ENCODE measurements around the gene CRYBB1. TPM values are rescaled to one million over a fixed set of nuclear protein-coding genes. Genes with fewer than 3 reads are reported as not detected.

Gene CRYBB1
- total RNA-seq, 4 donors from 2014 or later: not detected

DNA sequence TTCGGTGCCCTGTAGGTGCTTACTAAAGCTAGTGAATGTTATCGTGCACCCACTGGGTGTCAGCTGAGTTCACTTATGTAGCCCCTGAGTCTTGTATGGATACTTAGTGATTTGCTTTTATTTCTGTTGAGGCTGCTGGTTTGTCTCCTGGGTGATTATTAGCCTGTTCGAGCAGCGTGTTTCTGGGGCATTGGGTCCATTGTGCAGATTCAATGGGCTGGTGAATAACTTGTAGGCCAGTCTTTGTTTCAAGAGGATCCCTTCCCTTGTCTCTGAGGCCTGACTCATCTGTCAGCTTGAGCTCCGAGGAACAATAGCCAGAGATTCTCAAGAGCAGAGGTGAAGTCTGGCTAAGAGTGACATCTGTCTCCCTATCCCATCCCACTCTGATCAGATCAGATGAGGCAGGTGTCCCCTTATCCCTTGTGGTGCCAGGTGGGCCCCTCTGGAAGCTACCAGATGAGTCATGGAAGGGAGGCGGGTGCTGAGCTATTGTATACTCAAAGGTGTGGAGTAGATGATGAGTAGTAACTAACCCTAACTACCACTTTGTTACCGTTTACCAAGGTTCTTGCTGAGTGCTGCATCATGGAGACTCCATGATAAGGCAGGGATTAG lies 43.2 kb upstream of the CRYBB1 start:
- Histone ChIP-seq H3K27ac (no peak overlapping the region), H3K36me3 (no peaks in the 10 kb centered on the region), H3K4me1 (peaks cover 25% of the 10 kb centered on the region), H3K9me3 (no peaks in the 10 kb centered on the region), H3K4me3 (no peak overlapping the region), H3K27me3 (peaks cover 36% of the 10 kb centered on the region)
- WGBS: 89% methylated on average over 7 of the region's 7 CpGs
- no peak for DNase-seq (ENCODE audit: low spot score in 2 of 2)
- TF ChIP-seq POLR2A (IDR thresholded peaks at IDR 0.05) (no peak), EP300 (IDR thresholded peaks at IDR 0.05) (no peak), POLR2AphosphoS5 (IDR thresholded peaks at IDR 0.05) (no peak)
- TF ChIP-seq, protein P1, sequence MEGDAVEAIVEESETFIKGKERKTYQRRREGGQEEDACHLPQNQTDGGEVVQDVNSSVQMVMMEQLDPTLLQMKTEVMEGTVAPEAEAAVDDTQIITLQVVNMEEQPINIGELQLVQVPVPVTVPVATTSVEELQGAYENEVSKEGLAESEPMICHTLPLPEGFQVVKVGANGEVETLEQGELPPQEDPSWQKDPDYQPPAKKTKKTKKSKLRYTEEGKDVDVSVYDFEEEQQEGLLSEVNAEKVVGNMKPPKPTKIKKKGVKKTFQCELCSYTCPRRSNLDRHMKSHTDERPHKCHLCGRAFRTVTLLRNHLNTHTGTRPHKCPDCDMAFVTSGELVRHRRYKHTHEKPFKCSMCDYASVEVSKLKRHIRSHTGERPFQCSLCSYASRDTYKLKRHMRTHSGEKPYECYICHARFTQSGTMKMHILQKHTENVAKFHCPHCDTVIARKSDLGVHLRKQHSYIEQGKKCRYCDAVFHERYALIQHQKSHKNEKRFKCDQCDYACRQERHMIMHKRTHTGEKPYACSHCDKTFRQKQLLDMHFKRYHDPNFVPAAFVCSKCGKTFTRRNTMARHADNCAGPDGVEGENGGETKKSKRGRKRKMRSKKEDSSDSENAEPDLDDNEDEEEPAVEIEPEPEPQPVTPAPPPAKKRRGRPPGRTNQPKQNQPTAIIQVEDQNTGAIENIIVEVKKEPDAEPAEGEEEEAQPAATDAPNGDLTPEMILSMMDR (IDR thresholded peaks at IDR 0.05): no peak

DNA sequence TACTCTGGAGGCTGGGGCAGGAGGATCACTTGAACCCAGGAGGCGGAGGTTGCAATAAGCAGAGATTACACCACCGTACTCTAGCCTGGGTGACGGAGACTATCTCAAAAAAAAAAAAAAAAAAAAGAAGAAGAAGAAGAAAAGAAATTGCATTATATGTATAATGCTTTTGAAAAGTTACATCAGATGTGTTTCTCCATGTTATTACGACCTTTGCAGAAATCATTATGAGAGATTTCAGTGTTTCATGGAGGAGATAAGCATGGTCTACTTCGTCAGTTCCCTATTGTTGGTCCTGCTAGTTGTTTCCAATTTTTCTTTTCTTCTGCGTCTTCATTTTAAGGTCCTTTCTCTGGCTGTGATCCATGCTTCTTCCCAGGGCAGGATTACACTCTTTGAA lies 42.5 kb upstream of the CRYBB1 start:
- TF ChIP-seq POLR2A (IDR thresholded peaks at IDR 0.05) (no peak), POLR2AphosphoS5 (IDR thresholded peaks at IDR 0.05) (no peak)
- TF ChIP-seq, protein P1 (IDR thresholded peaks at IDR 0.05): no peak
- no peaks in the 10 kb centered on the region for H3K36me3 ChIP-seq
- no peak overlapping the region for H3K27ac ChIP-seq
- no peaks in the 10 kb centered on the region for H3K9me3 ChIP-seq
- no peak for DNase-seq (ENCODE audit: low spot score in 2 of 2)
- peaks cover 40% of the 10 kb centered on the region for H3K27me3 ChIP-seq
- H3K4me3 ChIP-seq: no peak overlapping the region
- WGBS: 75% methylated on average over 6 of the region's 6 CpGs
- peaks cover 25% of the 10 kb centered on the region for H3K4me1 ChIP-seq

DNA sequence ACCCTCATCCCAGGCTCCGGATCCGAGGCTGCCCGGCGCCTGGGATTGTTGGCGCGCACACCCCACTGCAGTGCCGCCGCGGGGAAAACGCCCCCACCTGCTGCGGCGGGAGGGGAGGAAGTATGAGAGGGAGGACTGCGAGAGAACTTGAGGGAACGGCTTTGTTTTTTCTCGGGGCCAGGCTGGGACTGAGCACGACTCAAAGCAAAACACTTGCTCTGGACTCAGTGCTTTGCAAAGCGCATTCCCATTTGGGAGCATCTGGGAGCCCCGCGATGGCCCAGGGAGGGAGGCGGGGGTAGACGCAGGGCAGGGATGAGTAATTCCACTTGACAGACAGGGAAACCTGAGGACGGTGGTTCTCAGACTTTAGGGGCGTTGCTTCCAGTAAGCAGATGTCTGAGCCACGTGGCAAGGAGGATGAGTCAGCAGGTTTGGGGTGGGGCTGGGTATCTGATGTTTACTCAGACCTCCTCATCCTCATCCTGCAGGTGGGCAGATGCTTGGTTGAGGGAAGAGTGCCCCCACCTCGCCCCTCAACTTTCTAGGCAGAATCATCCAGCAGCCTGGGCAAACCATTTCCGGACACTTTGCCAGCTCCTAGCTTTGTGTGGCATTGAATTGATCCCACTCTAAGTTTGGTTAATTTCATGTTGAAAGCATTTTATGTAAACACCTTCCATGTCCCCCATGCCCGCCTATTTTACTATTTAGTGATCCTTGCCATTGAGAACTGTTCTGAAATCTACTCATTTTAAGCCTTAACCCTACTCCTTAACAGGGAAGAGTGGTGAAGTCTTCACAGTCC lies 41.0 kb upstream of the CRYBB1 start:
- no peak overlapping the region for H3K27ac ChIP-seq
- H3K27me3 ChIP-seq: peaks cover 44% of the 10 kb centered on the region
- TF ChIP-seq, protein P1 (IDR thresholded peaks at IDR 0.05): no peak
- TF ChIP-seq POLR2A (IDR thresholded peaks at IDR 0.05): no peak
- no peak for TF ChIP-seq POLR2AphosphoS5 (IDR thresholded peaks at IDR 0.05)
- TF ChIP-seq EP300 (IDR thresholded peaks at IDR 0.05): no peak
- peaks cover 25% of the 10 kb centered on the region for H3K4me1 ChIP-seq
- no peak for DNase-seq (ENCODE audit: low spot score in 2 of 2)
- H3K36me3 ChIP-seq: no peaks in the 10 kb centered on the region
- 15% methylated on average over 7 of the region's 27 CpGs for WGBS
- peak overlapping the region; percentile 44 for H3K4me3 ChIP-seq
- H3K9me3 ChIP-seq: no peaks in the 10 kb centered on the region

DNA sequence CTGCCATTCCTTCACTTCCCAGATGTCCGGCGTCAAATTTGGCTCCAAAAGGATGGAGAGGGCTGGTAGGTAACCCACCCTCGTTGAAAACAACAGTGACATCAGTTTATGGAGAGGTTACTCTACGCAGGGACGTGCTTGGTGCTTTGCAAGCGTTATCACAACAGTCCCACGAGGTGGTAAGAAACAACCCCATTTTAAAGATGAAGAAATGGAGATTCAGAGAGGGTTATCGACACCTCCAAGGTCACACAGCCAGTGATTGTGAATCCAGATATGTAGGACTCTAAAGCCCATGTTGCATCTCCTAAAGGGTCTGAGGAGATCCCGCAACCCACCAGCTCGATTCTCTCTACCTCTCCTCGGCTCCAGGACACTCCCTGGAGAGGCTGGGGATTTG lies 40.3 kb upstream of the CRYBB1 start:
- no peaks in the 10 kb centered on the region for H3K36me3 ChIP-seq
- 8% methylated on average over 11 of the region's 11 CpGs for WGBS
- H3K4me3 ChIP-seq: peak overlapping the region; percentile 44
- peaks cover 44% of the 10 kb centered on the region for H3K27me3 ChIP-seq
- no peak for DNase-seq (ENCODE audit: low spot score in 2 of 2)
- H3K4me1 ChIP-seq: peaks cover 25% of the 10 kb centered on the region
- no peak overlapping the region for H3K27ac ChIP-seq
- TF ChIP-seq, protein P1 (IDR thresholded peaks at IDR 0.05): no peak
- no peak for TF ChIP-seq EP300 (IDR thresholded peaks at IDR 0.05)
- no peak for TF ChIP-seq POLR2A (IDR thresholded peaks at IDR 0.05)
- TF ChIP-seq POLR2AphosphoS5 (IDR thresholded peaks at IDR 0.05): no peak
- no peaks in the 10 kb centered on the region for H3K9me3 ChIP-seq
